Stimulated activated naive CD4-positive, alpha-beta T cell treated with Interleukin-2 at 50 U/mL for 16 hours (primary cell): Measurements from ENCODE around the gene MACF1.
"Not testable (repeated sequence)": the region's sequence is repeated elsewhere in the genome, so short reads cannot be mapped to it uniquely, and the experiment has no call there.

Experiments
- DNase-seq: peaks from one replicate; lab custom pipeline; 2025; lab: John Stamatoyannopoulos, UW

Gene MACF1

DNA sequence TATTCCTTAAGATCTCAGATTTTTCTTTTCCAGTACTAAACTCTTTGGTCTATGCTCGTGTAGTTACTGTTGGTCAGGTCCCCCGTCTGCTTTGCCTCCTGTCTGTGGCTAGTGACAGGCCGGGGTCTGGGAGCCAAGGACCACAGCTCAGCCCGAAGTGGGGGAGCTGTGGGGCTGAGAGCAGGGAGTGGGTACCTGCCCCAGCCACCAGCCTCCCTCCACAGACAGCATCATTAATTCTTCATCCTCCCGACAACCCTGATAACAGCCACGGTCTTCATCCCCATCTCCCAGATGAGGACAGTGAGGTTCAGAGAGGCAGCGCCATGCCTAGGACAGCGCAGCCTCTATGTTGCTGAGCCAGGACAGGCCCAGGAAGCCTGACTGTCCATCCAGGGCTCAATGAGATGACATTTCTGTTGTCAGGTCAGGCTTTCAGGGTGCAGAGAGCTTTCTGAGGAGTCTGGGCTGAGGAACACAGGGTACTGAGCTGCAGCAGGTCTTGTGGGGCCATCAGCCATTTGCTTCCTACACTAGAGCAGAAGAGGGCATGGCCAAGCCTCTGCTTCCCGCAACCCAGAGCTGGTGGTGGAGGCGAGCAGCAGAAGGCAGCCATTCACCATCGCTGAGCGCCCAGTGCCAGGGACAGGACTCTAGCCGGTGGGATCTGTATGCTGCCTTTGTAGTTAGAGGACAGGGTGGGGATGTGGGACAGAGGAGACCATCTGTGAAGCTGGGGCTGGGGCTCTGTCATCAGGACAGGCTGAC is 288.7 kb downstream of the MACF1 start:
- not testable (repeated sequence) for DNase-seq

DNA sequence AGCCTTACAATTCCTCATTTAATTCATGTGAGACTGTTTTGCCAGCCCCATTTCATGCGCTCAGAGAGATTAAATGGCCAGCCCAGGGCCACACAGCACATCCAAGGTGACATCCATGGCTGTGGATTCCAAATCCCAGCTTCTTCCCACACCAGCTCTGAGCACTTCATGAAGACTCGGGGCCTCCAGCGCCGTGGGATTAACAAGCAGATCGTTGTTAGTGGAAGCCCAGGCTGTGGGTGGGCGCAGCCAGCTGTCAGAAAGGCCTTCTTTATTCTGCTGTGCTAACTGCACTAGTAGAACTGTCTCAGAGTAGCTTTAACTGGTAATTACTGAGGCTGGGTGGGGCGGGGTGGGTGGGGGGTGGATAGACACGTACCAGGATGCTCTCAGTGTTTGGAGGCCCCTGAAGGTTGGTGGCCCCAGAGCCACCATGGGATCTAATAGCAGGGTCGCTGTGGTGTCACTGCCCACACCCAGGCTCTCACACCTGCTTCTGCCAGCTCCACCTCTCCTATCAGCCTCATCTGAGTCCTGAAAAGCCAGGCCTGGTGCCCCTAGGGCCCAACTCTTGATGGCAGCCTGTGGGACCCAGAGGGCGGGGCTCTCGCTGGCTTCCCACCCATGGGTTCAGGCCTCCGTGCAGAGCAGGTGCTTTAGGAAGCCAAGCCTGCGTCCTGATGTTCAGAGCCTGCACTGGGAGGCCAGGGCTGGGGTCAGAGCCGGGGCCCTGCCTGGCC is 290.3 kb downstream of the MACF1 start:
- DNase-seq, result no peak

DNA sequence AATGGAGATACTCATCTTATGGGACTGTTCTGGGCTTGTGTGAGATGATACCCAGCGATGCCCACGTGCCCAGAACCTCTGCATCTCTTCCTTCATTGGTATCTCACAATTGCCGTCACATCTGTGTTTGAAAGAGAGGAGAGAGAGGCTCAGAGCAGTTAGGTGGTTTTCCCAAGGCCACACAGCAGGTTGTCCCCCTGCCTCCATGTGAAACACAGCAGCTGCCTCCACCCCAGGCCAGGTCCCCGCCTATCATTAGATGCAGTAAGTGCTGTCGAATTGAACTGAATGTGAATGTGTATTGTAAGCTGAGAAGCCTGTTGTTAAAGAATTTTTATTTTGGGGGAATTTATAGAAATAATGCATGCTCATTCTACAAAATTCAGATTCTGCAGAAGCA is 292.0 kb downstream of the MACF1 start:
- DNase-seq, result not testable (repeated sequence)

DNA sequence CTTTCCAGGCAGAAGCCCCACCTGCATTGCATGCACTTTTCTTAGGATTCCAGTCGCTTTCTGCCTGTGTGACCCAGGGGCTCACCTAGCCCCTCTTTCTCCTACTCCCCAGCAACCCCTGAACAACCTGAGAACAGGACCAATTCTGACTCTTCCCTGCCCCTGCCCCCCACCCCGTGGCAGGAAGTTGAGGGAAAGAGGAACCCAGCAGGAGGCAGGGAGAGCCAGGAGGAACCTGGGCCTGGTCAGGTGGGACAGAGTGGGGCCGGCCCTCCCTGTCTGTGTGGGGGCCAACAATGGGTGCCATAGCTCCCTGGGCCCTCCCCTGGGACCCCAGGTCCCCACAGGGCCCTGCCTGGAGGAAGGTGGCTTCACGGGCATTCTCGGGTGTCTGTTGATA is 293.1 kb downstream of the MACF1 start:
- no peak for DNase-seq

DNA sequence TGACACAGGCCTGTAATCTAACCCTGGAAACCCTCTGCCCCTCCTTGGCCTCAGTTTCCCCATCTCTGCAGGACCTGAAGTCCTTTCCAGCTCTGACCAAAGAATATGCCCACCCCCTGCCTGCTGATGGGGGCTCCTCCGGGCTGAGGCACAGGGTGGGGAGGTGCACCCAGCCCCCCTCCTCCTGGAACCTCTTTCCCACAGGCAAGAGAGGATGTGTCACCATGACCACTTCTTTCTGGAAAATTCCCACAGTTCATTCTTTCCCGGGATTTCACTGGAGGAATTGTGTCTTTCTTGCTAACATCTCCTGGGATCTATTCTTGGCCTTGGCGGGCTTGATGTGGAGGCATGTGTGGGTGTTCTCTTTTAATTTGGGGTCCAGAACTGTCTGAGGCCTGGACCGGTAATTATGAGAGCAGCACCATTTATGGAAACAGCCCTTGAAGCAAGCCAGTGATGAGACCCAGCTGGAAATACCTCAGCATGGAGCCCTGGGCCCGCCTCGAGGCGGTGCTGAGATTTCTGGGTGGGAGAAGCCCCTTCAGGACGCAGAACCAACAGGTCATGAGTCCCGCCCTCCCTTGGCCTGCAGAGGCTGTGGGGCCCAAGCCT is 293.7 kb downstream of the MACF1 start:
- DNase-seq, result not testable (repeated sequence)

DNA sequence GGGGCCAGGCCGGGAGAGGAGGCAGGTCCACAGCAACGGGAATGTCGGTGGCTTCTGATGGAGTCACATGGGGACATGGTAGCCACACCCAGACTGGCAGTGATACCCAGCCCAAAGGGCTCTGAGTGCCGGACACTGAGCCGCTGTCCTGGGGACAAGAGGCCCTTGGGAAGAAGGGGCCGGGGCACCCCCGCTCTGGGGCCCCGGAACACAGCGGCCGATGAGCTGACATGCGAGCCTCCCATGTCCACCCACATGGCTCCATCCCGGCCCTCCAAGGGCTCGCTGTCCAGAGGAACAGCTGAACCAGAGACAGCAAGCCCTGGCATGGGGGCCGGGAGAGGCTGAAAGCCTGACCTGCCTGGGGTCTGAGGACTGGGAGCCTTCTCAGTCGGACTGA is 294.3 kb downstream of the MACF1 start:
- not testable (repeated sequence) for DNase-seq

DNA sequence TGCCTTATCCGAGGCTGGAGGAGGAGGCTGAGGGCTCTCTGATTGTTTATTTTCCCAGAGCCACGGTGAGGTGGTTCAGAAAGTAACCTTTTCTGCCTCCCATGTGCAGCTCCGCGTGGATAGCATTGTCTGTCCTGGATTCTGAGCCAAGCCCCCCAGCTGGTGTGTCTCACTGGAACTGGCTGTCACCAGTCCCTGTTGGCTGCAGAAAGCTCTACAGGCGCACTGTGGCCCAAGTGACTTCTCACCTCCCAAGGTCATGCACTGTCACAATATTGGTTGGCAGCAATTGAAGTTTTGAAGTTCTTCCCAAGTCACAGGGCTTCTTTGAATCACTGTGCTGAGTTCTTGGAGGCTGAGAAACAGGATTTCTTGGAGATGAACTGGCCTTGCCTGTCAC is 295.2 kb downstream of the MACF1 start:
- DNase-seq, result no peak

DNA sequence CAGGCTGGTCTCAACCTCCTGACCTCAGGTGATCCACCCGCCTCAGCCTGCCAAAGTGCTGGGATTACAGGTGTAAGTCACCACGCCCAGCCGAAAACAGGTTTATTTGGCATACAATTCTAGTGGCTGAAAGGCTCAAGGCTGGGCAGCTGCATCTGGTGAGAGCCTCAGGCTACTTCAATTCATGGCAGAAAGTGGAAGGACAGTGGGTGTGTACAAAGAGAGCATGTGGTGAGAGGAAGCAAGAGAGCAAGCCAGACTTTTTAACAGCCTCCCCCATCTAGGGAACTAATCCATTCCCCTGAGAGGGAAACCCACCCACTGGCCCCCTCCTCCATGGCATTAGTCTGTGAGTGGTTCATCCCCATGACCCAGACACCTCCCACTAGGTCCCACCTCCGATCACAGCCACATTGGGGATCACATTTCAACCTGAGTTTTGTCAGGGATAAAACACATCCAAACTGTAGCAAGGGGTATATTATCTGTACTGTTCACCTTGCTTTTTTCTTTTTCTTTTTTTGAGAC is 296.4 kb downstream of the MACF1 start:
- DNase-seq, result no peak

DNA sequence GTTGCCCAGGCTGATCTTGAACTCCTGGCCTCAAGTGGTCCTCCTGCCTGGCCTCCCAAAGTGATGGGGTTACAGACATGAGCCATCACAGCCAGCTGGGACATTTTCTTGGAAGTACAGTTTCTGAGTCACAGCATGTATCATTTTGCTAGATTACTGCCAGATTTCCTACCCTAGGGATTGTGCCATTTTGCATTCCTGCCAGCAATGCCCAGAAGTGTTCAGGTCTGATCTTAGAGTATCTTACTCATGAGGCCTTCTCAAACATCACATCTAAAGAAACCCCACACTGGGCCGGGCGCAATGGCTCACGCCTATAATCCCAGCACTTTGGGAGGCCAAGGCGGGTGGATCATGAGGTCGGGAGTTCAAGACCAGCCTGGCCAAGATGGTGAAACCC is 297.2 kb downstream of the MACF1 start:
- no peak for DNase-seq

DNA sequence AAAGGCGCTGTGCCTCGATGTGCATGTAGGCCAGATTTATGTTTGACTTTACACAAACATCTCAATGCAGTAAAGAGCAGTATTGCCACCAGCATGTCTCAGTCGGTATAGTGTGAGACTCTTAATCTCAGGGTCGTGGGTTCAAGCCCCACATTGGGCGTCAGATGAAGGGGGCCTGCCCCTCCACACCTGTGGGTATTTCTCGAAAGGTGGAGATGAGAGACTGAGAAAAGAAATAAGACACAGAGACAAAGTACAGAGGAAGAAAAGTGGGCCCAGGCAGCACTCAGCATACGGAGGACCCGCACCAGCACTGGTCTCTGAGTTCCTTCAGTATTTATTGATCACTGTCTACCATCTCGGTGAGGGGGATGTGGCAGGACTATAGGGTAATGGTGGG is 299.9 kb downstream of the MACF1 start:
- not testable (repeated sequence) for DNase-seq

DNA sequence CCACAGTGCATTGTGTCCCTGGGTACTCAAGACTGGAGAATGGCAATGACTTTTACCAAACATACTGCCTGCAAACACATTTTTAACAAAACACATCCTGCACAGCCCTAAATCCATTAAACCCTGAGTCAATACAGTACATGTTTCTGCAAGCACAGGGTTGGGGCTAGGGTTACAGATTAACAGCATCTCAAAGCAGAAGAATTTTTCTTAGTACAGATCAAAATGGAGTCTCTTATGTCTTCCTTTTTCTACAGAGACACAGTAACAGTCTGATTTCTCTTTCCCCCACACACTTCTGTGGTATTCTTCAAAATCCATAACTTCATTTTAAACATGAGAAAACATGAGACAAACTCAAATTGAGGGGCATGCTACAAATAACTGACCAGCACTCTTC is 300.8 kb downstream of the MACF1 start:
- DNase-seq, result no peak

DNA sequence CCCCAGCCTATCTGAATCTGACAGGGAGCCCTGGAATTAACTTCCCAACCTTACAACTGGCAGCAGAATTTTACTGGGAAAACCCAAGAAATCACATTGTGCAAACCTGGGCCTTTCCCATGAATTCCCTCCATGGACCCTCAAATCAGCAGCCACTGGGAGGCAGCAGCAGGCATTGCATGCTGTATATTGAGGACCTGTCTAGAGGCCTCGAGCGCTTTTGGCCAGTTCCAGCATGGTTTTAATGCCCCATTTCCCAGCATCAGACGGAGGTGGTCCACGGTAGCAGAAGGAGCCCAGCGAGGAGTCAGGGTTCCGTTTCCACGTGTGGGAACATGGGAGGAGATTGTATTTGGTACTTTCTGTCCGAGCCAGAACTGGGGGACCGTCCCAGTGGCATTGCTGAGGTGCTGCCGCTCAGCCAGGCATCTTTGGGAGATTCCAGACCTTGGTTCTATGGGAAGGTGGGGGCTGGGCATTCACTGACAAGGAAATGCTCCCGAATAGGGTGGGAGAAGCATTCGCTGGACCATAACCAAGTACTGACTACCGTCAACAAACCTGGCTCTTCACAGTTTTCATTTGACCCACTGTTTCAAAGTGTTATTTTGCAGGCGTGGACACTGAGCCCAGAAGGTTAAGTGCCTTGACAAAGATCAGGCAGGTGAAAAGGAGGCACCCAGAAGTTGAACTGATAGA is 302.9 kb downstream of the MACF1 start:
- DNase-seq, result no peak

DNA sequence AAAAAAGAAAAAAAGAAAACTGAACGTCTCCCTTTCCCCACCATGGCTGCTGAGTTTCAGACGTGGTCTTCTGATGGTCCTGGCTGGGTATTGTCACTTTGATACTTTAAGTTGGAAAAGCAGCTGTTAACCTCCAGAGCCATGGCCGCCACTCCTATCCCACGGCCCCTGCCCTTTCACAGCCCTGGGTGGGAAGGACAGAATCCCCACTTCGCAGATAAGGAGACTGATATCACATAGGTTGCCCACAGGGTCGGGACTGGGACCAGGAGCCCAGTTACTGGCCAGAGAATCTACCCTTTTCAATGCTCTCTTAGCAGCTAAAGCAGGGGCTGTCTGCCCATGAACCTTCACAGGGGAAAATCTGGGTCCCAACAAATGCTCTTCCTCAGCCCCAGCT is 303.8 kb downstream of the MACF1 start:
- no peak for DNase-seq

DNA sequence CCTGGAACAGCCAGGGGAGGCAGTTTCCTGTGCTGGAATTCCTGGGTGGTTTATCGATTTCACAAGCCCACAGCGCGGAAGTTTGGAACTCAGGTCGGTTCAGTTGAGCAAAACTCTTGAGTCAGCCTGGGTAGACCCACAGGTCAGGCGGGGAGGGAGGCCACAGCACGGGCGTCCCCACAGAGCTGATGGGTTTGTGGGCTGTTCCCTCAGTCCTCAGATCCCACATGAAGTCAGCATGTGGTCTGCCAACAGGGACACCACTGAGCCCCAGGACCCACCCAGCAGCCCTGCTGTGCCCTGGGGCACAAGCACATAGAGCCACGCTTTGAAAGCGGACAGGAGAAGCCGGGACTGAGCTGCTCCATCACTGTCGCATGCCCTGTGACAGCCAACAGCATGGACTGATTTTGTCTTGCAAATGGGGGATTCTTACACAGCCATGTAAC is 304.4 kb downstream of the MACF1 start:
- DNase-seq, result no peak

DNA sequence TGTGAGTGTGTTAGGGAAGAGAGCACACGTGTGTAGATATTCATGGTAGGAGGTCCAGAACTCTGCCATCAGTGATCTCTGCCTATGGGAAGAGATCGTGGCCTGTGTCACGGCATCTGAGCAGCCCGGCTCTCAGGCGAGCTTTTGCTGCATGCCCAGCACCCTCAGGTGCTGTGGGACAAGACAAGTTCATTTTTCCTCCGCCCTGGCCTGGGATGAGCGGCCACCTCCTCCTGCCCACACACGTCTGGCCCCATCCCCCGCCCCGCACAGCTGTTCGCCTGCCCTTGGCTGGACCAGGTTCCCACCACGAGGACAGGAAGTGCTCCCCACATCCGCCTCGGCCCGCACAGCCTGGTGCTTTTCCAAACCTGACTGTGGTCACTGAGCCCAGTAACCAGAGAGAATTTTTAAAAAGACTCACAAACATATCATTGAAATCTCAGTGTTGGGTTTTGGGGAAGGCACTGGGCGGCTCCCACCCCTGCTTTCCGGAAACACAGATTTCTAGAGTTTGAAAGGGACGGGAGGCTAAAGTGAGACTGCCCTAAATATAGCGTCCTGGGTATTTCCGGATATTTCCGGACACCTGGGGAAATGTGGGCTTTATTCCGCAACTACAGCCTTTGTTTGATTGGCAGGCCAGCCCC is 305.0 kb downstream of the MACF1 start:
- DNase-seq, result no peak

DNA sequence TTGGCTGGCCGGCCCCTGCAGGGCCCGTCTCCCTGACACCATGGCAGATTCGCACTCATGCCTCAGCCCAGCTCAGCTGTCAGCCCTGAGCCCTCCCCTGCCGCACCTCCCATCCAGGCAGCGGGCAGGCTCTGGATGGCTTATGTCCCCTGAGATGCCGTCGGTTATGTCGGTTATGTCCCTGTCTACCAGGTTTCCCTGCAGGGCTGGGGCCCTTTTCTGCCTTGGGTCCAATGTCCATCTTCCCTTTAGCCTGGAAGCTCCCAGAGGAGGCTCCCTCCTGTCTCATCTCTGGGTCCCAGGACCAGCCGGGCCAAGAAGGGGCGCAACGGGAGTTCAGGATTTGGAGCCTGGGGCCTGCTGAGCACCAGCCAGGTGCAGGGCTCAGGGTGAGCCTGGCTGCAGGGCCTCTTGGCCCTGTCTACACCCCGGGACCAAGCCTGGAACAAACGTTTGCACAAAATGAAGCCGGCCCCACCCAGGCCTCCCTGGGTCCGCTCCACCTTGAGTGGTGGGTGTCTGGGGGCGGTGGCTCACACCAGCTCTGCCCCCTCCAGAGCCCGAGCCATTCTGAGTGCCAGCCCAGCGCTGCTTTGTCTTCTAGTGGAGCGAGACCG is 306.2 kb downstream of the MACF1 start:
- not testable (repeated sequence) for DNase-seq

DNA sequence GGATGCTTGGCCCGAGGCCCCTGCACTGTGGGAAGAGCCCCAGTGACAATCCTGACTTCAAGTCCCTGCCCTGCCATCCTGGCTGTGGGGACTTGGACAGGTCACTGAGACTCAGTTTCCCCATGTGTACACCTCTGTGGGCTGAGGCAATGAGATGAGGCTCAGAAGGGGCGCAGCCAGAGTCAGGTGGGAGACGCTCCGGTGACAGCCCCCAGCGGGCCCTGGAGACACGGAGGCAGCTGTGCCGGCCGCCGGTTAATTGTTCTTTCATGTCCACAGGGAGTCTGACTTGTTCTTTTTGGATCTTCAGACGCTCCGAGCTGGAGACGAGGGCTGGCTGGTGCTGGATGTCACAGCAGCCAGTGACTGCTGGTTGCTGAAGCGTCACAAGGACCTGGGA is 307.0 kb downstream of the MACF1 start:
- not testable (repeated sequence) for DNase-seq

DNA sequence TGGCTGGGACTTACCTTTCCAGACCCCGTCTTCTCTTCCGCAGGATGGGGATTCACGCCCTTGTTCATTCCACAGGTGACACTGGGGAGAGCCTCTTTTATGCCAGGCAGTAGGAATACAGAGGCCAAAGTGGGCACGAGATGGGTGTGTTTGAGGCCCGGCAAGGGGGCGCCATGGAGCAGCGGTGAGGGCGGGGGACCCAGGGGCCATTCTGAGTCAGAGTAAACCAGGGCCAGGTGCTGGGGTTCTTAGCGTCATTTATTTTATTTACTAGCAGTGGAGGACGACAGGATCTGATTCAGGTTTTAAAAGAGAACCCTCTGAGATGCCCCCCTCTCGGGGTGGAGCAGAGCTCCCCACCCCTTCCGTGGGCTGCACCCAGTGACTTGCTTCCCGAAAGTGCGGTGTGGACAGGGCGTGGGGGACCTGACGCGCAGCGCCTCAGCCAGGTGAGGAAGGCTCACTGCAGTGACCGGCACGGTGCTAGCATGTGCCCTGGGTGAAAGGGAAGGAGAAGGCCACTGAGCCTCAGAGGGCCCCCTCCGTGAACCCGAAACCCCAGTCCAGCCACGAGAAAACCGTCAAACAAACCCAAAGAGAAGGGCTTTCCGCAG is 307.8 kb downstream of the MACF1 start:
- DNase-seq, result not testable (repeated sequence)

DNA sequence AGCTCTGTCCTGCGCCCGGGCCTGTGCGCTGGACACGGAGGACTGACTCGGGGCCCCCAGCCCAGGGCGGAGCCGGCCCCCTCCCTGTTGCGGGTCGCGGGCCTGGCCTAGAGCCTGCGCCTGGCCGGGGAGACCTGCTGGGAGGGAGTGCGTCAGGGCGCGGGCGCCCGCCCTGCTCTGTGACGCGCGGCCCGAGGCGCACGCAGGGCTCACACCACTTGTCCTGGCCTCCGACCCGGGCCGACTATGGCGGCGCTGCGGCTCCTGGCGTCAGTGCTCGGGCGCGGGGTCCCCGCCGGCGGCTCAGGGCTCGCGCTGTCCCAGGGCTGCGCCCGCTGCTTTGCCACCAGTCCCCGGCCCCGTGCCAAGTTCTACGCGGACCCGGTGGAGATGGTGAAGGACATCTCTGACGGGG is 310.2 kb downstream of the MACF1 start:
- not testable (repeated sequence) for DNase-seq
